Caco-2 (cell line): ENCODE results near the gene LTBP1. TPM values are rescaled to one million over a fixed set of nuclear protein-coding genes. Genes with fewer than 3 reads are reported as not detected.

Source experiments
- BruUV-seq: library from RNA; stranded (reverse); fragments of 400-500 nt; replicated peaks from 2 replicates; lab custom pipeline; 2021; lab: Mats Ljungman, UMichigan
- CTCF ChIA-PET: fragments of 300-600 bp; sonication (Branson Sonifier 250); formaldehyde crosslinking; loops from one replicate; lab custom pipeline; 2022; ENCODE audit warnings: antibody characterized with exemption; lab: Charles Lee
- POLR2A ChIA-PET: fragments of 300-600 bp; sonication (Branson Sonifier 250); formaldehyde crosslinking; loops from one replicate; lab custom pipeline; 2022; ENCODE audit warnings: antibody characterized with exemption; lab: Charles Lee
- DNase-seq, 2 experiments: peaks; one replicate each; pipeline versions ENCODE4 v3.0.0 to v3.0.0-alpha.2; 2020 to 2022
- H3K27me3 ChIP-seq: replicated peaks from 2 replicates; pipeline ENCODE4 v1.6.0; 2011; ENCODE audit warnings: low read length; ENCODE audit not compliant: control insufficient read depth, insufficient read depth
- H3K36me3 ChIP-seq: 2 replicates; pipeline ENCODE4 v1.5.1; 2011; ENCODE audit warnings: low read length; ENCODE audit not compliant: control insufficient read depth, insufficient read depth
- H3K4me1 ChIP-seq: fragments of 250-450 bp; sonication (Bioruptor Pico); 2 replicates; pipeline ENCODE4 v1.5.1; 2020; ENCODE audit warnings: mild to moderate bottlenecking
- H3K4me3 ChIP-seq: 2 replicates; pipeline ENCODE4 v1.5.1; 2011; ENCODE audit warnings: low read depth, mild to moderate bottlenecking, control low read depth, low read length
- H3K9me3 ChIP-seq: fragments of 250-450 bp; sonication (Bioruptor Pico); 2 replicates; pipeline ENCODE4 v1.5.1; 2020; ENCODE audit warnings: mild to moderate bottlenecking, moderate library complexity
- H3K27ac Mint-ChIP-seq: one replicate; pipeline ENCODE4 v1.8.0; 2022; ENCODE audit warnings: mixed read lengths; ENCODE audit not compliant: unreplicated experiment
- H3K27me3 Mint-ChIP-seq: one replicate; pipeline ENCODE4 v1.8.0; 2022; ENCODE audit warnings: mixed read lengths; ENCODE audit not compliant: insufficient read depth, unreplicated experiment
- H3K36me3 Mint-ChIP-seq: one replicate; pipeline ENCODE4 v1.8.0; 2022; ENCODE audit warnings: mild to moderate bottlenecking, mixed read lengths; ENCODE audit not compliant: insufficient read depth, unreplicated experiment
- H3K4me1 Mint-ChIP-seq: one replicate; pipeline ENCODE4 v1.8.0; 2022; ENCODE audit warnings: low read depth, mixed read lengths; ENCODE audit not compliant: unreplicated experiment
- H3K4me3 Mint-ChIP-seq: one replicate; pipeline ENCODE4 v1.8.0; 2022; ENCODE audit warnings: mild to moderate bottlenecking, moderate library complexity, mixed read lengths; ENCODE audit not compliant: unreplicated experiment
- H3K9me3 Mint-ChIP-seq: one replicate; pipeline ENCODE4 v1.8.0; 2022; ENCODE audit warnings: mixed read lengths; ENCODE audit not compliant: unreplicated experiment
- intact Hi-C: fragments of 100-400 bp; cut with micrococcal nuclease; formaldehyde crosslinking; loops from one replicate; pipeline ENCODE4 v1.10.0; 2022; ENCODE audit not compliant: unreplicated experiment
- total RNA-seq: library from RNA; stranded (reverse); gene quantifications from 2 replicates; pipeline ENCODE4 v1.2.3, GENCODE V29; 2022
- TF ChIP-seq, protein P1 (sequence below), 2 experiments: fragments of 200-600 bp in 1 of 2; IDR thresholded peaks; 1 replicate in 1 of 2; 2 replicates in 1 of 2; pipeline versions ENCODE4 v1.5.1 to v1.8.0; 2011 to 2022; ENCODE audit warnings: antibody characterized with exemption in 1 of 2, control low read depth in 1 of 2, inconsistent platforms in 1 of 2, low read depth in 1 of 2, low read length in 1 of 2, mild to moderate bottlenecking in 1 of 2, moderate library complexity in 1 of 2; ENCODE audit not compliant: insufficient read depth in 1 of 2, severe bottlenecking in 1 of 2, unreplicated experiment in 1 of 2

Gene LTBP1
- total RNA-seq, 1 experiment from 2014 or later, result 64.2 TPM

DNA sequence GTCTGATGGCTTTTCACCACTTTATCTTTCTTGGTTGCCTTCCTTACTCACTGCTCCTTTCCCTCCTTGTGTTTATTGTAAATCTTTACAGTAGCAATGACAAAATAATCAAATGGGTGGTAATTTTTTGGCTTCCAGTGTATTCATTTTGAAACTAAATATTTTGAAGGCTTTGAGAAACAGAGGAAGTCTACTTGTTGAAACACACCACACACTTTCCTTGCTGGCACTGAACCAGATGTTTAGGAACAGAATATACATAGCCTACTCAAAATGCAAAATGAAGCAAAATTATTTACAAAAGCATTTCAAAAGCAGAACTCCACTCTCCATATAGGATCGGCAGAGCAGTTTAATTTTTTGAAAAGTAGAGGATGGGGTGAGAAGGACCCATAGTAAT lies 189.8 kb downstream of the LTBP1 start:
- BruUV-seq, result no TSS peak
- DNase-seq, result no peak
- H3K27me3 ChIP-seq, result no peaks in the 10 kb centered on the region
- H3K4me3 ChIP-seq, result no peak overlapping the region
- Mint-ChIP-seq H3K27me3 (no peaks in the 10 kb centered on the region), H3K4me1 (no peaks in the 10 kb centered on the region), H3K4me3 (no peak overlapping the region), H3K36me3 (no peaks in the 10 kb centered on the region), H3K27ac (no peak overlapping the region), H3K9me3 (no peaks in the 10 kb centered on the region)
- TF ChIP-seq, protein P1, sequence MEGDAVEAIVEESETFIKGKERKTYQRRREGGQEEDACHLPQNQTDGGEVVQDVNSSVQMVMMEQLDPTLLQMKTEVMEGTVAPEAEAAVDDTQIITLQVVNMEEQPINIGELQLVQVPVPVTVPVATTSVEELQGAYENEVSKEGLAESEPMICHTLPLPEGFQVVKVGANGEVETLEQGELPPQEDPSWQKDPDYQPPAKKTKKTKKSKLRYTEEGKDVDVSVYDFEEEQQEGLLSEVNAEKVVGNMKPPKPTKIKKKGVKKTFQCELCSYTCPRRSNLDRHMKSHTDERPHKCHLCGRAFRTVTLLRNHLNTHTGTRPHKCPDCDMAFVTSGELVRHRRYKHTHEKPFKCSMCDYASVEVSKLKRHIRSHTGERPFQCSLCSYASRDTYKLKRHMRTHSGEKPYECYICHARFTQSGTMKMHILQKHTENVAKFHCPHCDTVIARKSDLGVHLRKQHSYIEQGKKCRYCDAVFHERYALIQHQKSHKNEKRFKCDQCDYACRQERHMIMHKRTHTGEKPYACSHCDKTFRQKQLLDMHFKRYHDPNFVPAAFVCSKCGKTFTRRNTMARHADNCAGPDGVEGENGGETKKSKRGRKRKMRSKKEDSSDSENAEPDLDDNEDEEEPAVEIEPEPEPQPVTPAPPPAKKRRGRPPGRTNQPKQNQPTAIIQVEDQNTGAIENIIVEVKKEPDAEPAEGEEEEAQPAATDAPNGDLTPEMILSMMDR (IDR thresholded peaks at IDR 0.05; ENCODE audit: insufficient read depth in 1 of 2, low read depth in 1 of 2, low read length in 1 of 2, severe bottlenecking in 1 of 2, unreplicated experiment in 1 of 2), result no peak
- ChIA-PET CTCF (no interaction called here), POLR2A (no interaction called here)
- no peaks in the 10 kb centered on the region for H3K4me1 ChIP-seq
- intact Hi-C loops, result no loop called here
- no peaks in the 10 kb centered on the region for H3K36me3 ChIP-seq
- no peaks in the 10 kb centered on the region for H3K9me3 ChIP-seq

DNA sequence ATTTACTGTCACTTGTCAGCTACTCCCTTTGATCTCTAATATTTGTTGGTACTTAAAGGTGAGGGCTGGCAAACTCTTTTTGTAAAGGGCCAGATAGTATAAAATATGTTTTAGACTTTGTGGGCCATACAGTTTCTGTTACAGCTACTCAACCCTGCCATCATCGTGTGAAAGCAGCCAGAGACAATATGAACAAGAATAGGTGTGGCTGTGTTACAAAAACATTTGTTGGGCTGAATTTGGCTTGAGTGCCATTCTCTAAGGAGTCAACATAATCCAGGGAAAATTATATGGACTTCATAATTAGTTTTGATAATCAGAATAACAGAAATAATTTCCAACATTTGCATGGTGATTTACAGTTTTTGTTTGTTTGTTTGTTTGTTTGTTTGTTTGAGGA lies 190.6 kb downstream of the LTBP1 start:
- Mint-ChIP-seq H3K27ac (no peak overlapping the region), H3K27me3 (no peaks in the 10 kb centered on the region), H3K36me3 (no peaks in the 10 kb centered on the region), H3K4me1 (no peaks in the 10 kb centered on the region), H3K4me3 (no peak overlapping the region), H3K9me3 (no peaks in the 10 kb centered on the region)
- DNase-seq, result no peak
- H3K27me3 ChIP-seq, result no peaks in the 10 kb centered on the region
- CTCF ChIA-PET, result no interaction called here
- POLR2A ChIA-PET, result no interaction called here
- H3K9me3 ChIP-seq, result no peaks in the 10 kb centered on the region
- TF ChIP-seq, protein P1 (IDR thresholded peaks at IDR 0.05; ENCODE audit: insufficient read depth in 1 of 2, low read depth in 1 of 2, low read length in 1 of 2, severe bottlenecking in 1 of 2, unreplicated experiment in 1 of 2), result no peak
- H3K36me3 ChIP-seq, result no peaks in the 10 kb centered on the region
- H3K4me3 ChIP-seq, result no peak overlapping the region
- intact Hi-C loops, result no loop called here
- H3K4me1 ChIP-seq, result no peaks in the 10 kb centered on the region
- no TSS peak for BruUV-seq

DNA sequence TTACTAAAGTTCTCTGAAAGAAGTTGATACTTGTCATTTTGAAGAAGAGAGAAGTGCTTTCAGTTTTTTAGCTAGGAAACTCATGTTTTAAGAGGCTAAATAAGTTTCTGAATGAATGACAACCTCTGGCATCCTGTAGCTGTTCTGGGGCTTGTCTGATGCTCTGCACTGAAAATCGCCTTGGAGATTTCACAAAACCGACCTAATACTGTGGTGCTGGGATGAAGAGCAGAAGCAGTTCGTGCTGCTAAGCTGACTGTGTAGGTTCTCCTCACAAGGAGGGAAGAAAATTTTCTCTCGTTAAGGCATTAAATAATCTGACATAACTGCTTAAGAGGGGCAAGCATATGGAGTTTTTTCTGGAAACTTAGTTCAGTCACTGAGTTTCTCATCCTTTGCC lies 193.2 kb downstream of the LTBP1 start:
- TF ChIP-seq, protein P1 (IDR thresholded peaks at IDR 0.05; ENCODE audit: insufficient read depth in 1 of 2, low read depth in 1 of 2, low read length in 1 of 2, severe bottlenecking in 1 of 2, unreplicated experiment in 1 of 2), result no peak
- intact Hi-C loops, result no loop called here
- no peaks in the 10 kb centered on the region for H3K27me3 Mint-ChIP-seq
- DNase-seq, result no peak
- H3K9me3 Mint-ChIP-seq, result no peaks in the 10 kb centered on the region
- Histone ChIP-seq H3K4me1 (no peaks in the 10 kb centered on the region), H3K4me3 (no peak overlapping the region), H3K9me3 (no peaks in the 10 kb centered on the region), H3K36me3 (no peaks in the 10 kb centered on the region), H3K27me3 (no peaks in the 10 kb centered on the region)
- BruUV-seq, result no TSS peak
- no peaks in the 10 kb centered on the region for H3K36me3 Mint-ChIP-seq
- no peak overlapping the region for H3K4me3 Mint-ChIP-seq
- no peaks in the 10 kb centered on the region for H3K4me1 Mint-ChIP-seq
- POLR2A ChIA-PET, result no interaction called here
- CTCF ChIA-PET, result no interaction called here
- H3K27ac Mint-ChIP-seq, result no peak overlapping the region
